Measurements from ENCODE around the gene USP6NL. TPM values are rescaled to one million over a fixed set of nuclear protein-coding genes. Genes with fewer than 3 reads are reported as not detected.

The USP6NL gene
- total and polyA plus RNA-seq, 7 donors = 9.2 to 11.4 (median 10.8) TPM

- no peak for TF ChIP-seq POLR2AphosphoS5 (IDR thresholded peaks at IDR 0.05)
- no peak for TF ChIP-seq POLR2A (IDR thresholded peaks at IDR 0.05)
- no peak for TF ChIP-seq CTCF (IDR thresholded peaks at IDR 0.05)
- no peak for TF ChIP-seq EP300 (IDR thresholded peaks at IDR 0.05)
Measured at GRCh38 chr10:11563936-11564335, 47.5 kb downstream of the USP6NL start.

GRCh38 chr10:11562888-11563287 lies 48.6 kb downstream of the USP6NL start:
- no peaks in the 10 kb centered on the region for H3K9me3 ChIP-seq
- WGBS, 2 donors = 95 to 100% methylated on average over 1 of the region's 1 CpG
- no peak overlapping the region for H3K4me3 ChIP-seq
- TF ChIP-seq POLR2AphosphoS5 (IDR thresholded peaks at IDR 0.05) (no peak), CTCF (IDR thresholded peaks at IDR 0.05) (no peak), EP300 (IDR thresholded peaks at IDR 0.05) (no peak), POLR2A (IDR thresholded peaks at IDR 0.05) (no peak)
- H3K4me1 ChIP-seq = peaks cover 0 to 12% (median 3%) of the 10 kb centered on the region in 4 donors
- DNase-seq = no peak
- no peaks in the 10 kb centered on the region for H3K36me3 ChIP-seq
- no peaks in the 10 kb centered on the region for H3K27me3 ChIP-seq
- H3K27ac ChIP-seq = no peak overlapping the region
- intact Hi-C loops (cut with DNase I) = no loop called here

More at GRCh38 chr10:11563936-11564335, 47.5 kb downstream of the USP6NL start:
- H3K9me3 ChIP-seq = no peaks in the 10 kb centered on the region
- no peak for DNase-seq
- WGBS, 2 donors = 76 to 82% methylated on average over 2 of the region's 2 CpGs
- H3K27me3 ChIP-seq = no peaks in the 10 kb centered on the region
- intact Hi-C loops (cut with DNase I) = no loop called here
- no peak overlapping the region for H3K27ac ChIP-seq
- no peaks in the 10 kb centered on the region for H3K36me3 ChIP-seq
- H3K4me3 ChIP-seq = no peak overlapping the region
- peaks cover 0 to 12% (median 3%) of the 10 kb centered on the region in 4 donors for H3K4me1 ChIP-seq

DNA sequence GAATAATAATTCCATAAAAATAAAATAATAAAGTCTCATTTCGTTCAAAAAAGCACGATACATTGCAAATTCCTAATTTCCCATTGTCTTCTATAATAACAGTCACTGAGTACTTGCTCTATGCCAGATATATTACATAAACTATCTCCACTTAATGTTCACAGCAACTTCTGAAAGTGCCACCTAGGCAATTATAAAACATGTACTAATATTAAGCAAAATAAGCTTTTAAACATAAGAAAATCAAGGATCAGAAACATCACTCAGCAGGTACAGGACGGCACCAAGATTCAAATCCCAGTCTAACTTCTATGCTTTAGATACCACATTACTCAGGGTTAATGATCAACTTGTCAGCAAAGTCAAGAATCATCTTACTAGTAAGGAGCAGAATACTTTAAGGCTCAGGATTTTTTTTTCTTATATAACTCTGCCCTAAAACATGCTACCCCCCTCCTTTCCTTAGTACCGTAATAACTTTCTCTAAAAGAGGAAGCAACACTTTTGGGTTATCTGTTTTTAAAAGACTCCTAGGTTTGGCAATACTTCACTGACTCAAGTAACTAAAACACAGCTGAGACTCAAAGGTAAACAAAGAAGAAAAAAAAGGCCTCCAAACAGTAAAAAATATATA lies 51.3 kb downstream of the USP6NL start:
- intact Hi-C loops (cut with DNase I) = no loop called here
- Histone ChIP-seq H3K36me3 (no peaks in the 10 kb centered on the region), H3K27me3 (no peaks in the 10 kb centered on the region), H3K4me3 (no peak overlapping the region), H3K9me3 (no peaks in the 10 kb centered on the region), H3K4me1 (peaks cover 0 to 12% (median 3%) of the 10 kb centered on the region in 4 donors), H3K27ac (no peak overlapping the region)
- TF ChIP-seq CTCF (IDR thresholded peaks at IDR 0.05) (no peak), POLR2A (IDR thresholded peaks at IDR 0.05) (no peak), POLR2AphosphoS5 (IDR thresholded peaks at IDR 0.05) (no peak), EP300 (IDR thresholded peaks at IDR 0.05) (no peak)
- WGBS, 2 donors = 19 to 63% methylated on average over 4 of the region's 4 CpGs
- DNase-seq = no peak

- no peak for DNase-seq
- H3K36me3 ChIP-seq = no peaks in the 10 kb centered on the region
- TF ChIP-seq EP300 (IDR thresholded peaks at IDR 0.05) (no peak), CTCF (IDR thresholded peaks at IDR 0.05) (no peak), POLR2AphosphoS5 (IDR thresholded peaks at IDR 0.05) (no peak), POLR2A (IDR thresholded peaks at IDR 0.05) (no peak)
- intact Hi-C loops (cut with DNase I) = no loop called here
- H3K9me3 ChIP-seq = no peaks in the 10 kb centered on the region
- no peak overlapping the region for H3K27ac ChIP-seq
- no peaks in the 10 kb centered on the region for H3K27me3 ChIP-seq
- H3K4me1 ChIP-seq = peaks cover 0 to 12% (median 3%) of the 10 kb centered on the region in 4 donors
- no peak overlapping the region for H3K4me3 ChIP-seq
- WGBS, 2 donors = 94 to 98% methylated on average over 4 of the region's 4 CpGs
Measured at GRCh38 chr10:11557967-11558366, 53.5 kb downstream of the USP6NL start.

GRCh38 chr10:11557513-11557912 lies 53.9 kb downstream of the USP6NL start:
- no peak for DNase-seq
- 91 to 95% methylated on average over 7 of the region's 7 CpGs for WGBS, 2 donors
- TF ChIP-seq CTCF (IDR thresholded peaks at IDR 0.05) = no peak
- TF ChIP-seq EP300 (IDR thresholded peaks at IDR 0.05) = no peak
- no peak for TF ChIP-seq POLR2AphosphoS5 (IDR thresholded peaks at IDR 0.05)
- TF ChIP-seq POLR2A (IDR thresholded peaks at IDR 0.05) = no peak

More at GRCh38 chr10:11557513-11557912, 53.9 kb downstream of the USP6NL start:
- Histone ChIP-seq H3K27ac (no peak overlapping the region), H3K36me3 (no peaks in the 10 kb centered on the region), H3K4me3 (no peak overlapping the region), H3K9me3 (no peaks in the 10 kb centered on the region), H3K27me3 (no peaks in the 10 kb centered on the region), H3K4me1 (peaks cover 0 to 14% (median 6%) of the 10 kb centered on the region in 4 donors)
- intact Hi-C loops (cut with DNase I) = no loop called here

All from sigmoid colon (tissue), 7 donors.